HAP-1 (cell line): Measurements from ENCODE around the gene SLC7A1.

ENCODE experiments used
- DNase-seq, 2 experiments: peaks; one replicate each; pipeline ENCODE4 v3.0.0-alpha.2; 2016 to 2020; ENCODE audit warnings: low spot score in 2 of 2
- H3K27me3 ChIP-seq: fragments of 250-450 bp; sonication (Bioruptor Pico); 2 replicates; pipeline ENCODE4 v1.5.1; 2020; ENCODE audit warnings: low read depth, mild to moderate bottlenecking, moderate library complexity
- H3K36me3 ChIP-seq: fragments of 250-450 bp; sonication (Bioruptor Pico); replicated peaks from 2 replicates; pipeline ENCODE4 v1.5.1; 2020; ENCODE audit warnings: mild to moderate bottlenecking
- H3K4me1 ChIP-seq: fragments of 250-450 bp; sonication (Bioruptor Pico); 2 replicates; pipeline ENCODE4 v1.5.1; 2020; ENCODE audit warnings: mild to moderate bottlenecking
- H3K4me3 ChIP-seq: fragments of 250-450 bp; sonication (Bioruptor Pico); 2 replicates; pipeline ENCODE4 v1.5.1; 2020; ENCODE audit warnings: mild to moderate bottlenecking, moderate library complexity
- H3K9me3 ChIP-seq: fragments of 250-450 bp; sonication (Bioruptor Pico); 2 replicates; pipeline ENCODE4 v1.5.1; 2020; ENCODE audit warnings: mild to moderate bottlenecking, moderate library complexity
- in situ Hi-C: fragments of 300-500 bp; cut with MboI; formaldehyde crosslinking; loops from 3 replicates; pipeline ENCODE4 v1.14.3; 2020; ENCODE audit warnings: low sequenced_read_pairs, inconsistent platforms, mixed read lengths

Gene SLC7A1

GRCh38 chr13:29540334-29540733, 55.2 kb downstream of the SLC7A1 start:
- H3K4me1 ChIP-seq, result no peaks in the 10 kb centered on the region
- H3K4me3 ChIP-seq, result no peak overlapping the region
- peaks cover 22% of the 10 kb centered on the region for H3K36me3 ChIP-seq
- in situ Hi-C loops, result no loop called here
- H3K9me3 ChIP-seq, result no peaks in the 10 kb centered on the region
- no peaks in the 10 kb centered on the region for H3K27me3 ChIP-seq
- DNase-seq, result no peak

- no peaks in the 10 kb centered on the region for H3K27me3 ChIP-seq
- H3K4me1 ChIP-seq, result no peaks in the 10 kb centered on the region
- no peak overlapping the region for H3K4me3 ChIP-seq
- no peaks in the 10 kb centered on the region for H3K9me3 ChIP-seq
- in situ Hi-C loops, result no loop called here
- DNase-seq, result no peak
- peaks cover 27% of the 10 kb centered on the region for H3K36me3 ChIP-seq
These were observed 55.6 kb downstream of the SLC7A1 start for GRCh38 chr13:29539856-29540255.

- Histone ChIP-seq H3K27me3 (no peaks in the 10 kb centered on the region), H3K4me3 (no peak overlapping the region), H3K9me3 (no peaks in the 10 kb centered on the region), H3K4me1 (no peaks in the 10 kb centered on the region), H3K36me3 (peaks cover 37% of the 10 kb centered on the region)
- DNase-seq, result no peak
- in situ Hi-C loops, result no loop called here
These were observed 56.8 kb downstream of the SLC7A1 start for GRCh38 chr13:29538652-29539040.

GRCh38 chr13:29537736-29538651, 57.5 kb downstream of the SLC7A1 start:
- in situ Hi-C loops, result no loop called here
- Histone ChIP-seq H3K27me3 (no peaks in the 10 kb centered on the region), H3K36me3 (peaks cover 44% of the 10 kb centered on the region), H3K4me3 (no peak overlapping the region), H3K9me3 (no peaks in the 10 kb centered on the region), H3K4me1 (no peaks in the 10 kb centered on the region)
- no peak for DNase-seq

GRCh38 chr13:29536853-29537252, 58.6 kb downstream of the SLC7A1 start:
- no peak for DNase-seq
- H3K4me3 ChIP-seq, result no peak overlapping the region
- no peaks in the 10 kb centered on the region for H3K4me1 ChIP-seq
- in situ Hi-C loops, result no loop called here
- no peaks in the 10 kb centered on the region for H3K9me3 ChIP-seq
- peaks cover 55% of the 10 kb centered on the region for H3K36me3 ChIP-seq
- H3K27me3 ChIP-seq, result no peaks in the 10 kb centered on the region

- no peak for DNase-seq
- Histone ChIP-seq H3K4me3 (no peak overlapping the region), H3K4me1 (no peaks in the 10 kb centered on the region), H3K27me3 (no peaks in the 10 kb centered on the region), H3K36me3 (peaks cover 55% of the 10 kb centered on the region), H3K9me3 (no peaks in the 10 kb centered on the region)
- in situ Hi-C loops, result no loop called here
These were observed 59.5 kb downstream of the SLC7A1 start for GRCh38 chr13:29535663-29536655.

GRCh38 chr13:29534083-29534482, 61.4 kb downstream of the SLC7A1 start:
- H3K36me3 ChIP-seq, result peaks cover 74% of the 10 kb centered on the region
- H3K27me3 ChIP-seq, result no peaks in the 10 kb centered on the region
- in situ Hi-C loops, result no loop called here

GRCh38 chr13:29532821-29533220, 62.7 kb downstream of the SLC7A1 start:
- in situ Hi-C loops, result no loop called here
- no peaks in the 10 kb centered on the region for H3K27me3 ChIP-seq
- peaks cover 86% of the 10 kb centered on the region for H3K36me3 ChIP-seq
- H3K9me3 ChIP-seq, result no peaks in the 10 kb centered on the region
- no peak for DNase-seq
- no peaks in the 10 kb centered on the region for H3K4me1 ChIP-seq
- H3K4me3 ChIP-seq, result no peak overlapping the region

More at GRCh38 chr13:29534083-29534482, 61.4 kb downstream of the SLC7A1 start:
- H3K4me1 ChIP-seq, result no peaks in the 10 kb centered on the region
- no peak overlapping the region for H3K4me3 ChIP-seq
- no peak for DNase-seq
- H3K9me3 ChIP-seq, result no peaks in the 10 kb centered on the region

- peaks cover 88% of the 10 kb centered on the region for H3K36me3 ChIP-seq
- no peaks in the 10 kb centered on the region for H3K27me3 ChIP-seq
- in situ Hi-C loops, result no loop called here
- no peak for DNase-seq
- no peak overlapping the region for H3K4me3 ChIP-seq
- no peaks in the 10 kb centered on the region for H3K9me3 ChIP-seq
- H3K4me1 ChIP-seq, result no peaks in the 10 kb centered on the region
These were observed 63.4 kb downstream of the SLC7A1 start for GRCh38 chr13:29532116-29532515.

GRCh38 chr13:29530901-29531300, 64.6 kb downstream of the SLC7A1 start:
- Histone ChIP-seq H3K4me1 (no peaks in the 10 kb centered on the region), H3K9me3 (no peaks in the 10 kb centered on the region), H3K36me3 (peaks cover 86% of the 10 kb centered on the region), H3K27me3 (no peaks in the 10 kb centered on the region), H3K4me3 (no peak overlapping the region)
- in situ Hi-C loops, result no loop called here
- no peak for DNase-seq

GRCh38 chr13:29529754-29530153, 65.7 kb downstream of the SLC7A1 start:
- in situ Hi-C loops, result no loop called here
- H3K36me3 ChIP-seq, result peaks cover 86% of the 10 kb centered on the region
- no peaks in the 10 kb centered on the region for H3K27me3 ChIP-seq

GRCh38 chr13:29527916-29528315, 67.6 kb downstream of the SLC7A1 start:
- Histone ChIP-seq H3K4me3 (no peak overlapping the region), H3K9me3 (no peaks in the 10 kb centered on the region), H3K27me3 (no peaks in the 10 kb centered on the region), H3K4me1 (no peaks in the 10 kb centered on the region), H3K36me3 (peaks cover 87% of the 10 kb centered on the region)
- in situ Hi-C loops, result no loop called here
- DNase-seq, result no peak

More at GRCh38 chr13:29529754-29530153, 65.7 kb downstream of the SLC7A1 start:
- Histone ChIP-seq H3K4me3 (no peak overlapping the region), H3K4me1 (no peaks in the 10 kb centered on the region), H3K9me3 (no peaks in the 10 kb centered on the region)
- DNase-seq, result no peak

GRCh38 chr13:29527511-29527910, 68.0 kb downstream of the SLC7A1 start:
- in situ Hi-C loops, result no loop called here
- Histone ChIP-seq H3K4me1 (no peaks in the 10 kb centered on the region), H3K4me3 (no peak overlapping the region), H3K36me3 (peaks cover 87% of the 10 kb centered on the region), H3K27me3 (no peaks in the 10 kb centered on the region), H3K9me3 (no peaks in the 10 kb centered on the region)
- no peak for DNase-seq

GRCh38 chr13:29526741-29527140, 68.7 kb downstream of the SLC7A1 start:
- Histone ChIP-seq H3K4me3 (no peak overlapping the region), H3K4me1 (no peaks in the 10 kb centered on the region), H3K9me3 (no peaks in the 10 kb centered on the region), H3K36me3 (peaks cover 87% of the 10 kb centered on the region), H3K27me3 (no peaks in the 10 kb centered on the region)
- no peak for DNase-seq
- in situ Hi-C loops, result no loop called here
